DLD1 (cell line): ENCODE data around the gene MAMDC2.

Experiments used
- in situ Hi-C: cut with HindIII; loops from 2 replicates; pipeline ENCODE4 v1.10.0; 2017; ENCODE audit warnings: low sequenced_read_pairs

MAMDC2 gene

GRCh38 chr9:70105147-70105546 is 61.5 kb downstream of the MAMDC2 start:
- in situ Hi-C loops, result loop anchor here (25.0 kb wide), 1 partner anchor 143 kb away; no protein-coding TSS in a partner anchor

- in situ Hi-C loops, result loop anchor here (25.0 kb wide), 1 partner anchor 144 kb away; no protein-coding TSS in a partner anchor
These were observed 62.9 kb downstream of the MAMDC2 start for GRCh38 chr9:70106571-70106970.

GRCh38 chr9:70107558-70107957 is 63.9 kb downstream of the MAMDC2 start:
- in situ Hi-C loops, result loop anchor here (25.0 kb wide), 1 partner anchor 145 kb away; no protein-coding TSS in a partner anchor

GRCh38 chr9:70108181-70108580 is 64.5 kb downstream of the MAMDC2 start:
- in situ Hi-C loops, result loop anchor here (25.0 kb wide), 1 partner anchor 146 kb away; no protein-coding TSS in a partner anchor

GRCh38 chr9:70110194-70111041 is 66.8 kb downstream of the MAMDC2 start:
- in situ Hi-C loops, result loop anchor here (25.0 kb wide), 1 partner anchor 148 kb away; no protein-coding TSS in a partner anchor

GRCh38 chr9:70111042-70111602 is 67.5 kb downstream of the MAMDC2 start:
- in situ Hi-C loops, result loop anchor here (25.0 kb wide), 1 partner anchor 149 kb away; no protein-coding TSS in a partner anchor

- in situ Hi-C loops, result loop anchor here (25.0 kb wide), 1 partner anchor 149 kb away; no protein-coding TSS in a partner anchor
These were observed 68.1 kb downstream of the MAMDC2 start for GRCh38 chr9:70111641-70112236.

- in situ Hi-C loops, result loop anchor here (25.0 kb wide), 1 partner anchor 151 kb away; no protein-coding TSS in a partner anchor
These were observed 69.3 kb downstream of the MAMDC2 start for GRCh38 chr9:70112981-70113380.

GRCh38 chr9:70113403-70114022 is 69.9 kb downstream of the MAMDC2 start:
- in situ Hi-C loops, result loop anchor here (25.0 kb wide), 1 partner anchor 151 kb away; no protein-coding TSS in a partner anchor

GRCh38 chr9:70114898-70115297 is 71.2 kb downstream of the MAMDC2 start:
- in situ Hi-C loops, result loop anchor here (25.0 kb wide), 1 partner anchor 153 kb away; no protein-coding TSS in a partner anchor

GRCh38 chr9:70117835-70118319 is 74.2 kb downstream of the MAMDC2 start:
- in situ Hi-C loops, result loop anchor here (25.0 kb wide), 1 partner anchor 156 kb away; no protein-coding TSS in a partner anchor

- in situ Hi-C loops, result loop anchor here (25.0 kb wide), 1 partner anchor 157 kb away; no protein-coding TSS in a partner anchor
These were observed 76.1 kb downstream of the MAMDC2 start for GRCh38 chr9:70119786-70120185.

- in situ Hi-C loops, result loop anchor here (25.0 kb wide), 1 partner anchor 159 kb away; no protein-coding TSS in a partner anchor
These were observed 77.3 kb downstream of the MAMDC2 start for GRCh38 chr9:70120834-70121510.

- in situ Hi-C loops, result loop anchor here (25.0 kb wide), 1 partner anchor 160 kb away; no protein-coding TSS in a partner anchor
These were observed 78.3 kb downstream of the MAMDC2 start for GRCh38 chr9:70121818-70122436.

- in situ Hi-C loops, result loop anchor here (25.0 kb wide), 1 partner anchor 161 kb away; no protein-coding TSS in a partner anchor
These were observed 80.0 kb downstream of the MAMDC2 start for GRCh38 chr9:70123695-70124094.

- in situ Hi-C loops, result no loop called here
These were observed 82.1 kb downstream of the MAMDC2 start for GRCh38 chr9:70125621-70126263.

GRCh38 chr9:70127036-70127435 is 83.4 kb downstream of the MAMDC2 start:
- in situ Hi-C loops, result no loop called here

GRCh38 chr9:70127540-70128416 is 84.1 kb downstream of the MAMDC2 start:
- in situ Hi-C loops, result no loop called here
